Loucy (cell line): ENCODE results near the gene AHI1.
A peak's percentile ranks its signal among the peaks of the same experiment; 100 is the strongest.

Experiments
- H2AFZ ChIP-seq: fragments of 200-600 bp; sonication (generic); 2 replicates; pipeline ENCODE4 v1.6.0; 2016; ENCODE audit warnings: antibody characterized with exemption, mild to moderate bottlenecking, low read length, moderate library complexity
- H3F3A ChIP-seq: fragments of 200-600 bp; 2 replicates; pipeline ENCODE4 v1.6.0; 2016; ENCODE audit warnings: antibody characterized with exemption, low read depth, mild to moderate bottlenecking
- H3K27me3 ChIP-seq: fragments of 200-600 bp; sonication (generic); 2 replicates; pipeline ENCODE4 v1.6.1; 2014; ENCODE audit warnings: low read length, mild to moderate bottlenecking; ENCODE audit not compliant: insufficient read depth, poor library complexity, severe bottlenecking
- H3K36me3 ChIP-seq: fragments of 200-600 bp; sonication (generic); 2 replicates; pipeline ENCODE4 v1.6.1; 2016; ENCODE audit warnings: low read length; ENCODE audit not compliant: insufficient read depth
- H3K4me1 ChIP-seq: fragments of 200-600 bp; sonication (generic); 2 replicates; pipeline ENCODE4 v1.5.1; 2014; ENCODE audit warnings: low read length, mild to moderate bottlenecking; ENCODE audit not compliant: insufficient read depth, poor library complexity, severe bottlenecking
- H3K4me2 ChIP-seq: fragments of 200-600 bp; sonication (generic); 2 replicates; pipeline ENCODE4 v1.6.0; 2014; ENCODE audit warnings: antibody characterized with exemption, low read length, low read depth, mild to moderate bottlenecking; ENCODE audit not compliant: poor library complexity, severe bottlenecking
- H3K4me3 ChIP-seq: fragments of 200-600 bp; sonication (generic); 2 replicates; pipeline ENCODE4 v1.5.1; 2014; ENCODE audit warnings: low read length, mild to moderate bottlenecking, mixed read lengths; ENCODE audit not compliant: poor library complexity, severe bottlenecking
- H3K79me2 ChIP-seq: fragments of 200-600 bp; sonication (generic); 2 replicates; pipeline ENCODE4 v1.6.1; 2014; ENCODE audit warnings: low read length; ENCODE audit not compliant: insufficient read depth
- H3K9ac ChIP-seq: fragments of 200-600 bp; sonication (generic); 2 replicates; pipeline ENCODE4 v1.6.0; 2014; ENCODE audit warnings: mild to moderate bottlenecking, low read depth, low read length, moderate library complexity; ENCODE audit not compliant: poor library complexity, severe bottlenecking
- H3K9me2 ChIP-seq: fragments of 200-600 bp; sonication (generic); replicated peaks from 2 replicates; pipeline ENCODE4 v1.6.1; 2016; ENCODE audit warnings: low read depth, low read length, mixed read lengths
- H3K9me3 ChIP-seq: fragments of 200-600 bp; sonication (generic); 2 replicates; pipeline ENCODE4 v1.6.1; 2014; ENCODE audit warnings: mild to moderate bottlenecking, antibody characterized with exemption, low read length, low read depth; ENCODE audit not compliant: insufficient read depth
- H4K20me1 ChIP-seq: fragments of 200-600 bp; sonication (generic); 2 replicates; pipeline ENCODE4 v1.6.0; 2014; ENCODE audit warnings: antibody characterized with exemption, low read length, mild to moderate bottlenecking; ENCODE audit not compliant: insufficient read depth, poor library complexity, severe bottlenecking
- EZH2phosphoT487 ChIP-seq: fragments of 200-600 bp; IDR thresholded peaks from 2 replicates; pipeline ENCODE4 v1.6.1; 2018; ENCODE audit warnings: antibody characterized with exemption, mild to moderate bottlenecking, moderate library complexity, borderline replicate concordance
- TF ChIP-seq, protein P1 (sequence below): fragments of 200-600 bp; sonication (generic); conservative IDR thresholded peaks from 2 replicates; pipeline ENCODE4 v1.5.1; 2014; ENCODE audit warnings: mild to moderate bottlenecking, antibody characterized with exemption, low read length

The AHI1 gene

DNA sequence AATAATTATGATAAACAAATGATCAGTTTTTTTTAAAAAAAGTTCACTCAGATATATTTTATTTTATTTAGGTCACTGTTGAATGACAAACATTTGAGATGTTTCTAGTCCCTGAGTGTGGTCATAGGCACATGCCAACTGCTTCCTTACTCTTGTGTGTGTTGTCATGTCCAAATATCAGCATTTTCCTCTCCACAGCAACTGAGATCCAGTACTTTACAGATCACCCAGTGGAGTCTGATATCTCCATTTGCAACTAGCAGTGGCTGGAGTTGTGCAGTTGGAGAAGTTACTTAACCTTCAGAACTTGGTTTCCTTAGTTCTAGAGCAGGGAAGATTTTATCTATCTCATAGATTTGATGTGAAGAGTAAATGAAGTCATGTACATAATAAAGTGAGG, 215.1 kb downstream of the AHI1 start:
- Histone ChIP-seq H3K79me2 (no peaks in the 10 kb centered on the region), H2AFZ (no peak overlapping the region; the same call in 1 of the 2 replicates), H3F3A (peaks cover 25% of the 10 kb centered on the region), H3K4me3 (no peak overlapping the region), H3K27me3 (no peaks in the 10 kb centered on the region), H3K4me2 (peak overlapping the region; percentile 80), H3K4me1 (peaks cover 66% of the 10 kb centered on the region), H3K36me3 (no peaks in the 10 kb centered on the region), H3K9me2 (no peaks in the 10 kb centered on the region), H3K9ac (peak overlapping the region; percentile 84), H3K9me3 (no peaks in the 10 kb centered on the region), H4K20me1 (no peaks in the 10 kb centered on the region)
- no peak for TF ChIP-seq EZH2phosphoT487
- TF ChIP-seq, protein P1, sequence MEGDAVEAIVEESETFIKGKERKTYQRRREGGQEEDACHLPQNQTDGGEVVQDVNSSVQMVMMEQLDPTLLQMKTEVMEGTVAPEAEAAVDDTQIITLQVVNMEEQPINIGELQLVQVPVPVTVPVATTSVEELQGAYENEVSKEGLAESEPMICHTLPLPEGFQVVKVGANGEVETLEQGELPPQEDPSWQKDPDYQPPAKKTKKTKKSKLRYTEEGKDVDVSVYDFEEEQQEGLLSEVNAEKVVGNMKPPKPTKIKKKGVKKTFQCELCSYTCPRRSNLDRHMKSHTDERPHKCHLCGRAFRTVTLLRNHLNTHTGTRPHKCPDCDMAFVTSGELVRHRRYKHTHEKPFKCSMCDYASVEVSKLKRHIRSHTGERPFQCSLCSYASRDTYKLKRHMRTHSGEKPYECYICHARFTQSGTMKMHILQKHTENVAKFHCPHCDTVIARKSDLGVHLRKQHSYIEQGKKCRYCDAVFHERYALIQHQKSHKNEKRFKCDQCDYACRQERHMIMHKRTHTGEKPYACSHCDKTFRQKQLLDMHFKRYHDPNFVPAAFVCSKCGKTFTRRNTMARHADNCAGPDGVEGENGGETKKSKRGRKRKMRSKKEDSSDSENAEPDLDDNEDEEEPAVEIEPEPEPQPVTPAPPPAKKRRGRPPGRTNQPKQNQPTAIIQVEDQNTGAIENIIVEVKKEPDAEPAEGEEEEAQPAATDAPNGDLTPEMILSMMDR = no peak

DNA sequence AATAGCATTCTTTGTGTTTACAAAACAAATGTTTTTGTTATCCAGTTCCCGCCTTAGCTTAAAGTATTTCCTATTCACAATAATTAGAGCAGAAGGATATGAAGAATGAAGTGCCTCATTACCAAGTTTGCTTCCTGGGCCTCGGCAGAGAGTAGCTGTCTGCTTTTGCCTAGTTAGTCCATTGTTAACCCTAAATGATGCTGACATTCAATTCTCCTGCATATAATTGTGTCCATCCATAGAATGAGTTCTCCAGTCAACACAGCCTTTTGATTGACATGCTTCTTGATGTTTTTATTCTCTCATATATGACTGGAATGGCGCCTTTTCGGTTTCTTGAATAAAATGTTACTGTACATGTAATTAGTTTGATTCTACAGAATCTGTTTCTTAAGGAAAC, 215.6 kb downstream of the AHI1 start:
- no peaks in the 10 kb centered on the region for H3K9me2 ChIP-seq
- TF ChIP-seq, protein P1 = no peak
- no peak for TF ChIP-seq EZH2phosphoT487
- H3K4me3 ChIP-seq = peak overlapping the region; percentile 64
- H3K79me2 ChIP-seq = no peaks in the 10 kb centered on the region
- peaks cover 62% of the 10 kb centered on the region for H3K4me1 ChIP-seq
- no peak overlapping the region for H2AFZ ChIP-seq
- no peaks in the 10 kb centered on the region for H3K36me3 ChIP-seq
- no peaks in the 10 kb centered on the region for H3K9me3 ChIP-seq
- H3F3A ChIP-seq = peaks cover 25% of the 10 kb centered on the region
- H3K4me2 ChIP-seq = peak overlapping the region; percentile 80
- H3K27me3 ChIP-seq = no peaks in the 10 kb centered on the region
- H3K9ac ChIP-seq = peak overlapping the region; percentile 84
- H4K20me1 ChIP-seq = no peaks in the 10 kb centered on the region

GRCh38 chr6:135281227-135281626, 216.3 kb downstream of the AHI1 start:
- Histone ChIP-seq H3K9ac (peak overlapping the region; percentile 84), H3K9me2 (no peaks in the 10 kb centered on the region), H4K20me1 (no peaks in the 10 kb centered on the region), H3K9me3 (no peaks in the 10 kb centered on the region), H3K4me3 (peak overlapping the region; percentile 64), H3K36me3 (no peaks in the 10 kb centered on the region), H3K4me1 (peaks cover 55% of the 10 kb centered on the region), H3F3A (peaks cover 25% of the 10 kb centered on the region), H3K4me2 (peak overlapping the region; percentile 80), H2AFZ (no peak overlapping the region), H3K79me2 (no peaks in the 10 kb centered on the region), H3K27me3 (no peaks in the 10 kb centered on the region)
- TF ChIP-seq, protein P1 = no peak
- no peak for TF ChIP-seq EZH2phosphoT487
